Left ventricle myocardium superior (tissue), 1 donor: Measurements from ENCODE around the gene RAP1A. TPM values are rescaled to one million over a fixed set of nuclear protein-coding genes. Genes with fewer than 3 reads are reported as not detected.

Experiments
- ATAC-seq: fragments of 200-7000 bp; cut with Tn5 transposase; one replicate; pipeline ENCODE4 v1.9.1; 2020; ENCODE audit warnings: mild to moderate bottlenecking, moderate library complexity
- DNase-seq: peaks from one replicate; pipeline ENCODE4 v3.0.0-alpha.2; 2020
- intact Hi-C: fragments of 100-400 bp; cut with micrococcal nuclease; formaldehyde crosslinking; loops from one replicate; pipeline ENCODE4 v1.11.0; 2022
- long read RNA-seq: library from polyadenylated mRNA; unstranded; transcript quantifications from one replicate; pipeline ENCODE4 v2.0.0, GENCODE V29; 2021
- total RNA-seq: library from RNA; stranded (reverse); fragmentation: NEBNext Ultra II Directional; extraction: Animal tissue kit (Norgen Biotek cat#: 25700); gene quantifications from one replicate; pipeline ENCODE4 v1.2.1, GENCODE V29; 2021
- donor health status: DM: no; HTN: yes; CAD: no; lungs with severe emphysema.

The RAP1A gene
- total RNA-seq, result 102 TPM
- long read RNA-seq, full-length matches to known transcripts, result 61 of 83 reads
- long read RNA-seq, partial matches to known transcripts, result 5 of 83 reads
- long read RNA-seq, other reads (novel, unspliced or antisense), result 17 of 83 reads

DNA sequence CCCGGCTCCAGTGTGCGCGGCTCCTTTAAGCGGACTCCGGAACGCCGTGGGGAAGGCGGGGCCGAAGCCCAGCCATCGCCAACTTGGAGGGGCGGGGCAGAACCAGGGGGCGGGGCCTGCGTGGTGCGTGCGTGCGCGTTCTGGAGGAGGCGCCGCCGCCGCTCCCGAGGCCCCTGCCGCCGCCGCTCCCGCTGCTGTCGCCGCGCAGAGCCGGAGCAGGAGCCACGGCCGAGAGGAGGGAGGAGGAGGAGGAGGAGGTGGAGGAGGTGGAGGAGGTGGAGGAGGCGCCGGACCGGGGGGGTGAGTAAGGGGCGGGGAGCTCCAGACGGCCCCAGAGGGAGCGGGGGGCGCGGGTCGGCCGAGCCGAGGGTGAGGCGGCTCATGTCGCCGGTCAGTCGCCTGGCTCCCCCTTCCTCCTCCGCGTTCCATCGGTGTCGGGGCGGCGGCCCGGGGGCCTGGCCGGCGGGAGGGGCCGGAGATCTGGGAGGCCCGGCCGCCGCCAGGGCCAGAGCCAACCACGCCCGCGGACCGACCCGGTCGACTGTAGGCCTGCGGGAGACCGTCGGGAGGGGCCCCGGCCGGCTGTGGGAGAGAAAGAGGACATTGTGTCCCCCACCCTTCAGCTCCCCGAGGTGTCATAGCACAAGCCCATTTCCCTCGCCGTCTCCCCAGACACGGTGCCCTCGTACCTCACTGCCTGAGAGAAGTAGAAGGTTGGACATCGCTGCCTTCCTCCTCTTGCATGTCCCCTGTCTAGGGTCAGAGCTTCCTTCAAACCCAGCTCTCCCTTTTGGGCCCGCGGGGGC is at the start of gene RAP1A:
Gene RAP1A, plus strand, starts transcription at position 155 of the 806 bp plus-strand sequence. CDS start 71,572 bp downstream, outside the sequence.
- intact Hi-C loops, result no loop called here
- ATAC-seq (peak; percentile 95), DNase-seq (peak; percentile 98)

DNA sequence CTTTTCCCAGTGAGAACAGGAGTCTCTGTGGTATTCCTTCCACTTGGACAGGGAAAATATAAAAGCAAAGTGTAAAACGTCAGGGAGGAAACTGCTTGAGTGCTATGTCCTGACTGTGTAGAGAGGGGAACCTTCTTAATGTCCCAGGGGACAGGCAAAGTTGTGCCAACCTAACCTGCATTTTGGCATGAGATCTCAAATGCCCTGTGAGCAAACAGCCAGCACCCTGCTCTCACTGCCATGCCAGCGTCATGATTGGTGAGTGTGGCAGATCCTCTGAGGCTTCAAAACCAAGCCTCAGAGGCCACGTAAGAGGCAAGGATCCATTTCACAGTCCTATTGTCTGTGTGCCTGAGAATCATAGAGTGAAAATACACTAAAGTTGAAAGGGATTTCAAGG is 49.7 kb upstream of the RAP1A start:
- peak; percentile 50 for ATAC-seq
- intact Hi-C loops, result no loop called here
- no peak for DNase-seq

DNA sequence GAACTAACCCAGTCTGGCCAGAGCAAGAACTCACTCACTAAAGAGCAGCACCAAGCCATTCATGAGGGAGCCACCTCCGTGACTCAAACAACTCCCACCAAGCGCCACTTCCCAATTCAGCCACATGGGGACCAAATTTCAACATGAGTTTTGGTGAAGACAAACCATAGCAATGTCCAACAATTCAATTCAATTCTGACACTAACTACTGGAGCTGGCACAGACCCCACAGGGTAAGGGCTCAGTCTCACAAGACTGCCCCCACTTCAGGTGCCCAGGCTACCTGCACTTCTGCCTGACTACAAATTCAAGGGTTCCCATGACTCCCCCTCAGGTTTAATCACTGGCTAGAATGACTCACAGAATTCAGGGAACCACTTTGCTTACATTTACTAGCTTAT is 48.8 kb upstream of the RAP1A start:
- DNase-seq (no peak), ATAC-seq (peak; percentile 19)
- intact Hi-C loops, result no loop called here

DNA sequence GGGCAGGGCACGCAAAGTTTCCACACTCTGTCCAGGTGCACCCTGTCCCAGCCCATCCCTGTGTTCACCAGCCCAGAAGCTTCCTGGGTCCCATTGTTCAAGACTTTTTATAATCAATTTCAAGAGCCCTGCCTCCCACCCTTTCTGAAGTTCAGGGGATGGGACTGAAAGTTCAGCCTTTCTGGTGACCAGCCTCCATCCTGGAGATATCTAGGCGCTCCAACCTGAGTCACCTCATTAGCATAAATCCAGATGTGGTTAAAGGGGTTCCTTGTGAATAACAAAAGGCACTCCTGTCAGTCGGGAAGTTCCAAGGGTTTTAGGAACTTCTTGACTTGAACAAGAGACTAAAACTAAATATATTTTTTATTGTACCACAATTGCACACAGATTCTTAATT is 48.4 kb upstream of the RAP1A start:
- intact Hi-C loops, result no loop called here
- DNase-seq, result no peak
- ATAC-seq, result no peak

DNA sequence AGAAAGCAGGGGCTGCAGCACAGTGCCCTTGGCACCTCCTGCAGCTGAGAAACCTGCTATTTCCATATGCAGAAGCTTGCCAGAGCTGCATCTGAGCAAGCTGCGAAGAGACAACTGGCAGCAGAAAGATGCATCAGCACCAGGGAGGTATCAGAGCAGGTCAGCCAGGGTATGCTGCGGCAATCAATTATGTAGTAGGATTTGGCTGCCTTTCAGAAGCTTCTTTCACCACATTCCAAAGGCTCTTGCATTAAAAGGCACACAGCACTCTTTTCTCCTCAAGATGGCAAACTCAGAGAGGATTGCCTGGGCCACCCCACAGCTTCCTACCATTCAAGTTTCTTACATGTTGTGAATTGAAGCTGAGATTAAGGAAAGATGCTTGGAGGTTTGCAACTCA is 47.6 kb upstream of the RAP1A start:
- ATAC-seq, result peak; percentile 47
- intact Hi-C loops, result no loop called here
- DNase-seq, result no peak

DNA sequence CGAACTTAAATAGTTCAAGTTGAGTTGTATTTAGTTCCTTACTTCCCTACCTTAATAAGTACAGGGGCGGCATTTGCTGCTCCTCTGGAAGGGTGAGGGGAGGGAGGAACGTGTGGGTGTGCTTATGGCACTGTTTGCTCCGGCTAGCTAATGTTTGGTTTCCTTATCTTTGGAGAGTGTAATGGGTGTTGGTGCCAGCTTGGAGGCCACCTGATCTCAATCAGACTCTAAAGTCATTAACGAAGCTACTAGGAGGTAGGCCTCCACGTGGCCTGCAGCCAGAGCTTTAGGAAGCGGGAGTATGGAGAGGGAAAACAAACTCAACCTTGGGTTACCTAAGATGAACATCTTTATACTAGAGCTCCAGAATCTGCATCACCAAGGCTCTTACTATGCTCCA is 43.0 kb upstream of the RAP1A start:
- intact Hi-C loops, result no loop called here
- ATAC-seq, result no peak
- DNase-seq, result no peak

DNA sequence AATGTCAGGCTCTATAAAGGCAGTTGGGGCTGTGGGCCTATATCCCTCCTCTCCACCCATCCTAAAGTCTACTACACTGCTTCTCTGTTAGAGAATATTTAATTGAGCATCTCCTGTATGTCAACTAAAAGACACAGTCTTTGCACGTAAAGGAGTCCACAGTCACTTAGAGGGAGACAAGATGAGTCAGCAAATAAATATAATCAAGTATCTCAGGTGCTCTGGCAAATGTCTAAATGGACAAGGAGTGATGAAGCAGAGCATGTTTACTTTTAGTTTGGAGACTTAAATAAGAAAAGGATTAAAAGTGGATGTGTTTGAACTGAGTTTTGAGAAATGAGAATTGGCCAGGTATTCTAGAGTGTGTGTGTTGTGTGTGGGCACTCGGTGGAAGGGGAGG is 41.8 kb upstream of the RAP1A start:
- ATAC-seq (no peak), DNase-seq (no peak)
- intact Hi-C loops, result no loop called here

DNA sequence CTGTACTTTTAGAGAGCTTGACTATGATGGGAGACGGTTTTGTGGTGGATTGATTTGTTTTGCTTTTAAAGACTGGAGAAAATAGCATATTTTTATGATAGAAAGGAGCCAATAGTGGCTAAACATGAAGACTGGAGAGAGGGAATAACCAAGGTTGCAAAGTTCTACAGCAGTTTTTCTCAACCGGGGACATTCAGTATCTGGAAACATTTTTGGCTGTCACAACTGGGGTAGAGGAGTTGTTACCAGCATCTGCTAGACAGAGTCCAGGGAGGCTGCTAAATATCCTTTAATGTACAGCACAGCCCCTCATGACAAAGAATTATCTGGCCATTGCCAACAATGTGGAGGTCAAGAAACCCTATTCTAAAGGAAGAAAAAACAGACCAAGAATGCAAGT is 38.4 kb upstream of the RAP1A start:
- DNase-seq (no peak), ATAC-seq (peak; percentile 61)
- intact Hi-C loops, result no loop called here

DNA sequence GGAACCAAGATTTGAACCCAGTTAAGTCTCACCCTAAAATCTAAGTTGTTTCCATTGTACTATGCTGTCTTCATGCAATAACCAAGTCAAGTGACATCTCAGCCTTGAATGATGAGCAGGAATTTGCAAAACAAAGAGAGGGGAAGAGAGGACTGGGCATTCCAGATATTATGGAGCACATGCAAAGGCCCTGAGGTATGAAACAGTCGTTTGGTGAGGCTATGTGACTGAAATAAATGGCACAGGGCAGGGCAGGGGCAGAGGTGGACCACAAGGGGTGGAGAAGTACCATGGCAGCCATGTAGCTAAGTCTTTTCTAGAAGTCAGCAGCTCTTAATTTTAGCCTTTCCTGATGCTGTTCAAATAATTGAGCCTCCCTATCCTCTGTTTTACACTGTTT is 37.6 kb upstream of the RAP1A start:
- ATAC-seq (no peak), DNase-seq (no peak)
- intact Hi-C loops, result no loop called here

DNA sequence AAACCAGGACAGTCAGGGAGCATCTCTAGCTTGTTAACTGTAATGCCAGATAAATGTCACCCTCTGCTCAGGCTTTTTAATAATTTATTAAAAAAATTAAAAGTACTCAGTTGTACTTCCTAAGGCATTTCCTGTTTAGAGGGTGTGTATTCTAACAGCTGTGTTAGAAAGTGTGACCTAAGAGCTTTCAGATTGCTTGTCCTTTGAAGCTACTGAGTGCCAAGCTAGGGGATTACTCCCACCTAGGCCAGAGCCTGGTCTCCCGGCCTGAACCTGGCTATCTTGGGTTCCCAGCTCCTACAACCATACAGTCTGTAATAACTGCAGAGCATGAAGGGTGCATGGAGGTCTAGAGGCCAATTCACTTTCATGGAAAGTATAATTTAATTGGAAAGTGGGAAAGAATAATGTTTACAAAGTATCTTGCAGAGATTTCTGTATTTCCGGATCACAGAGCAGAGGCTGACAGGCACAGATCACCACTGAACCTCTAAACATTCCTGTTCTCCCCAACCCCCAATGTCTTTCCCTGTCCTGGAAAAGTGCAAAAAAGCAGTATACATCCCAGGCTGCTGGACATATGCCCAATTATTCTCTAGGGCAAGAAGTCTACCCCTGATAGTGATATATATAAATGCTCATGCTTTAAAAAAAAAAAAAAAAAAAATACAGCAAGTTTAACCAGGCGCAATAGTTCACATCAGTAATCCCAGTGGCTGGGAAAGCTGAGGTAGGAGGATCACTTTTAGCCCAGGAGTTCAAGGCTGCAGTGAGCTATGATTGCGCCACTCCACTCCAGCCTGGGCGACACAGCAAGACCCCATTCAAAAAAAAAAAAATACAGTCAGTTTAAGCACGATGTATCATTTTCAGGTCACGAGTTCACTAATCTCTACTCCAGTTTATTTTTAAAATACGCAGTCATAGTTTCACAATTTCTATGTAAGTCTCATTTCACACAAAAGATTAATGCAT is 36.7 kb upstream of the RAP1A start:
- intact Hi-C loops, result no loop called here
- ATAC-seq (peak; percentile 39), DNase-seq (no peak)

DNA sequence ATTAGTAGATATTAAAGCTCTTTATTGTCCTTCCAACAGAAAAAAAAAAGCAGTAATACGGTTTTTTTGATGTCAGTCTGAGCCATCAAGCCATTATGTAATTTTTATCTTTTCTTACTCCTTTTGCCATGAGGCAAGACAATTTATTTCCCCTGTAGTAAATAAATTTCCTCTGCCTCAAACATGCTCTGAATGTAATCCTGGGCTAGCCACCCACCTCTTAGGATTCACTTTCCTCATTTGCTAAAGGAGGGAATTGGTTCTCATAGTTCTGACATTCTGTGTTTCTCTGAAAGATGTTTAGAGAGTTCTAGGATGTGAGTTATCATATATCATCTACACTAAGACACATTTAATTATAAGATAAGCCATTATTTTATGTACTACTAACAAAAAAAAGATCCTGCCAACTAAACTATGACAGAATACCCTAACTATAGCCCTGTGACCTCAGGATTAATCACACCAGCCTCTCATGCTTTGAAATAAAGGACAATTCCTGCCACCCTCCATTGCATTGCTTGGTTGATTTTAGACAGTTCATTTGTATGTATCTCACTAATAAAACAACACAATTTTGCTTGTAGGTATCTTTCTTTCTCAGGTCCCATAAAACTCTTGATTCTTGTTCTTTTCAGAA is 34.0 kb upstream of the RAP1A start:
- DNase-seq (no peak), ATAC-seq (no peak)
- intact Hi-C loops, result no loop called here

DNA sequence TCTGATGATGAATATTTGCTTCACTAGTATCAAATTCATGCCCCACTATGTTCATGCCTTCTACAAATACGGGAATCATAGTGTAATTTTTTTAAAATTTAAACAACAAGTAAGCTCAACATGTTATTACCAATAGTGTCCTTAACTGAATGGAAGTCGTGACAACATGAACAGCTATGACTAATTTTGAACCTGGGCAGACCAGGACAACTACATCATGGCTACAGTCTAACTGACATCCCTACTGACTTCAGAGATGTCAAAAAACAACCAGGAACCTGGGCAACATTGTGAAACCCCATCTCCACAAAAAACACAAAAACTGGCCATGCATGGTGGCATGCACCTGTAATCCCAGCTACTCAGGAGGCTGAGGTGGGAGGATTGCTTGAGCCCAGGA is 33.5 kb upstream of the RAP1A start:
- DNase-seq, result no peak
- no peak for ATAC-seq
- intact Hi-C loops, result no loop called here

DNA sequence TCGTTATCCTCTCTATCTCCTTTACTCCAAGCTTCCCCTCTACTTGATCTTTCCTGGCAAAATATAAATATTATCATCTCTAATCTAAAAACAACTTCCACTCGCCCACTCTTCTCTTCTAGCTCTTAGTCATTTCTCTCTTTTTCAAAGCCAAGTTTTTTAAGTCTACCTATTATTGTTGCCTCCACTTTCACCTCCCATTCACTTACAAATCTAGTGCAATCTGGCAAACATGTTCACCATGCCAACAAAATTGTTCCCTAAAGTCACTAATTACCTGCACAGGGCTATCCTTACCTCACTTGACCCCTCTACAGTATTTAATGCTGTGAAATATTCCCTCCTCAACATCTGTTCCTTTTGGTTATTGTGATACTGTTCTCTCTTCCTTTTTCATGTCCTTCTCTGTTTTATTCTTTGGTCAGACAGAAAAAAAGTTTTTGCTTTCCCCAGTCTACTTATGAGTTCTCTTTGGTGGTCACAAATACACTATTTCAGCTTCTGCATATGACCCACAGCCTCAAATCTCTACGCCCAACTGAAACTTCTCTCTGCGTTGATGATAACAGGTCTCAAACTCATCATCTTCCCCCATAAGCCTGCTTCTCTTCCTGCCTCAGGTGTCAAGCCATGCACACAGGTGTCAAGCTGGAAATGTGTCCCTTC is 31.9 kb upstream of the RAP1A start:
- no peak for ATAC-seq
- intact Hi-C loops, result no loop called here
- DNase-seq, result no peak

DNA sequence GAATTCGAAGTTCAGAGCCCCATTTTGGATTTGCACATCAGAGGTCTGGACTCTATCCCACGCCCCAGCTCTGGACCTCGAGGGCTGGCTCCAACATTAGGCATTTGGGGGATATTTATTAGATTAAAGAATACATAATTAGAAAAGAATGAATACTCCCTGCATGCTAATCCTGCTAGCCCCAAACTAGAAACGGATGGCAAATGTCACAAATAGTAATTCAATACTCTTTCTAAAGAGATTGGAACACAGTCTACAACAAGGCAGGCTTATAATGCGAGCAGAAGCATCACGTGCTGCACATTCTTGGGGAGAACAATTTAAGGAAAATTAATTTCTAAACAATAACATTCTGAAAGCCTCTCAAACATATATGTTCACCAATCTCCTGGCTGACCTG is 27.7 kb upstream of the RAP1A start:
- DNase-seq (no peak), ATAC-seq (no peak)
- intact Hi-C loops, result loop anchor here (5.0 kb wide), 1 partner anchor 75 kb away; no protein-coding TSS in a partner anchor

DNA sequence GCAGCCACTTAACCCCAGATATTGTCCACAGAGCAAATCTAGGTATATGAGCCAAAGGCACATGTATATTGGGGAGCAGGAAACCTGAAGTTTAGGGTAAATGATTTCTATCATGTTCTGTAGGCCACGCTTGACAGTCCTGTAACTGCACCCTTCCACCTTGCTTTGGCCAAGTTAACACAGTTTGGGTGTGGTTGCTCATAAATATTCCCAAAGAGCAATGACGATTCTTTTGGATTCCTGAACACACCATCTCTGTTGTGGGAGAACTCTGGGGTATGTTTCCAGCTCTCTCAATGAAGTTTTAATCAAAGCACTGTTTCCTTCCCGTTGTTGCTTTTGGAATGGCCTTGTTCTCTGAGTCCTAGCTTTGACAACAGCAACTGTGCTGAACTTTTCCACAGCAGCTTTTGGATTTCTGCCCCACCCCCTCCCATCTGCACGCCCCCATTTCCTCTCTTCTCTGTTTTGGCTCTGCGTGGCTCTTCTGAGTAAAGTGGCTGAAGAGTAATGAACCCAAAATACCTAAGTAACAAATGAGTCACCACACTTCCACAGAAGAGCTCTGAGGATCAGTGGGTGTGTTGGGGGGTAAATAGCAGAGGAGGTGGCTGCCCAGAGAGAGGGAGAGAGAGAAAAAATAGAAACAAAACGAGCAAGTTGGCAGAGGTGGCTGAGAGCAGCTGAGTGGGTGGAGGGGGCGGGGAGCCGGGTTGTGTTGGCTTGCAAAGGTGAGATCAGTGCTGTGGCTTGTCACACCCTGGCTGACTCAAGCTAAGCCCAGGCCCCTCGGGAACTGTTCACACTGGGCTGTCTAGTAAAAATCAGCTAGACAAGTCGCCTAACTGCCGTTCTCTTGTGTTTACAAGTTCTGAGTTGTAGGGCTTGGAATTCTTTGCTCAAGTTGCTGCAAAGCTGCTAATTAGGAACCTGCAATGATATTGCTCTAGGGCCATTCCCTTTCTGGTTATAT is 26.9 kb upstream of the RAP1A start:
- peak; percentile 93 for ATAC-seq
- intact Hi-C loops, result loop anchor here (5.0 kb wide), 1 partner anchor 75 kb away; no protein-coding TSS in a partner anchor
- DNase-seq, result peak; percentile 91

DNA sequence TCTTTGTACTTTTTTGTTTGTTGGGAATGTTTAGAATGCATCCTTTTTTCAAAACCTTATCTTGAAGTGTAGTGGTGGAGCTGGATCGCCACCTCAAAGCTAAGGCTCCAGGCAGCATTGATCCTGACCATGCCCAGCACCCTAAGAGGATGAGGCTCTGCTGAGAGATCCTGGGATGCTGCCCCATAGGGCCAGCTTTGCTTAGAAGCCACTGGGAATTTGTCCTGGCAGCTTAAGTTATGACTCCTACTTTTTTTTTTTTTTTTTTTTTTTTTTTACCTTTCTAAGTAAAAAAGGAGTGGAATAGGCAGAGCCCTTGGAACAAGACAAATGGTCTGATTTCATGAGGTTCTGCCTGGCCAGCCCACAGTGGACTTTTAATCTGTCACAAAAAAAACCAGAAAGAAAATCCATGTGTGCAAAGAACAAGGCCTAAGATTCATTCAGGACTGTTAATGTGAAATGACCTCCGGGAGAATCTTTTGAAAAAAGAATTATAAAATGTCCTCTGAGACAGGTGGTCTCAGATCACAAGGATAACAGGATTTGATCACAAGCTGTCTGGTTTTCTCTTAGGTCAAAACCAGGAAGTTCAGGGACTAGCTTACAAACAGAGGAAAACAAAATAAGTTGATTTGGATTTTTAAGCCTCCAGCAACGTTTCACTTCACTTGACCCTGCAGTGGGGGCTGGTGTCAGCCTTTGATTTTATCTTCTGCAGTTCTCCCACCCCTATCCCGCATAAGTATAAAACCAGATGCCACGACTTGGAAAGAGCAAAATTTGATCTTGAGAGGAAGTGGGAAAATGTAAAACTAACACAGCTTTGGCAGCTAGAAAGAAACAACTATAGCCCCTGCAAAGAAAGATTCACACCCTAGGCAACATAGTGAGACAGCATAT is 25.9 kb upstream of the RAP1A start:
- ATAC-seq (peak; percentile 9), DNase-seq (no peak)
- intact Hi-C loops, result loop anchor here (5.0 kb wide), 1 partner anchor 76 kb away; no protein-coding TSS in a partner anchor

DNA sequence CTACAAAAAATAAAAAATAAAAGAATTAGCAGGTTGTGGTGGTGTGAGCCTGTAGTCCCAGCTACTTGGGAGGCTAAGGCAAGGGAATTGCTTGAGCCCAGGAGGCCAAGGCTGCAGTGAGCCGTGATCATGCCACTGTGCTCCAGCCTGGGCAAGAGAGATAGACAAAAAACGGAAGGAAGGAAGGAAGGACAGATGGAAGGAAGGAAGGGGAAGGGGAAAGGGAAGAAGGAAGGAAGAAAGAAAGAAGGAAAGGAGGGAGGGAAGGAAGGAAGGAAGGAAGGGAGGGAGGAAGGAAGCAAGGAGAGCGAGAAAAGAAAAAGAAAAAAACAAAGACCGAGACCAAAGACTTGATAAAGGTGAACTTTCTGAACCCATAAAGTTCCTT is 25.3 kb upstream of the RAP1A start:
- no peak for DNase-seq
- intact Hi-C loops, result loop anchor here (5.0 kb wide), 1 partner anchor 77 kb away; no protein-coding TSS in a partner anchor
- ATAC-seq, result no peak
